RPMI7951 (cell line): ENCODE data around the gene PROCA1. TPM values are rescaled to one million over a fixed set of nuclear protein-coding genes. Genes with fewer than 3 reads are reported as not detected.

Source experiments
- DNase-seq: peaks from one replicate; pipeline ENCODE4 v3.0.0-alpha.2; 2012; ENCODE audit warnings: low read depth
- total RNA-seq: library from RNA; depleted of rRNA; stranded (reverse); fragments of >200 nt; shearing (Covaris generic); gene quantifications from 2 replicates; pipeline ENCODE4 v1.2.3, GENCODE V29; 2014; rRNA removed

The PROCA1 gene
- 1.1 and 1.3 TPM in 2 replicates for total RNA-seq

- no peak for DNase-seq
These were observed at the start of gene PROCA1 for GRCh38 chr17:28711723-28712031. Gene PROCA1, minus strand, starts transcription at chr17:28711888. Its CDS starts 228 bp downstream, at chr17:28711660.

GRCh38 chr17:28760601-28761562 is 49.2 kb upstream of the PROCA1 start:
- DNase-seq, result peak; percentile 43

- DNase-seq, result no peak
These were observed 47.7 kb upstream of the PROCA1 start for GRCh38 chr17:28759256-28759865.

- DNase-seq, result no peak
These were observed 46.9 kb upstream of the PROCA1 start for GRCh38 chr17:28758411-28759121.

- no peak for DNase-seq
These were observed 44.5 kb upstream of the PROCA1 start for GRCh38 chr17:28756049-28756804.

GRCh38 chr17:28755486-28755885 is 43.8 kb upstream of the PROCA1 start:
- peak; percentile 33 for DNase-seq

GRCh38 chr17:28751600-28752366 is 40.1 kb upstream of the PROCA1 start:
- DNase-seq, result no peak

- DNase-seq, result peak; percentile 80
These were observed 38.7 kb upstream of the PROCA1 start for GRCh38 chr17:28750178-28751047.

- DNase-seq, result no peak
These were observed 38.0 kb upstream of the PROCA1 start for GRCh38 chr17:28749516-28750177.

- no peak for DNase-seq
These were observed 37.3 kb upstream of the PROCA1 start for GRCh38 chr17:28748852-28749515.

GRCh38 chr17:28747801-28748750 is 36.4 kb upstream of the PROCA1 start:
- no peak for DNase-seq

GRCh38 chr17:28747051-28747691 is 35.5 kb upstream of the PROCA1 start:
- DNase-seq, result no peak

- no peak for DNase-seq
These were observed 34.9 kb upstream of the PROCA1 start for GRCh38 chr17:28746611-28747050.

- peak; percentile 11 for DNase-seq
These were observed 34.2 kb upstream of the PROCA1 start for GRCh38 chr17:28745786-28746411.

GRCh38 chr17:28744972-28745785 is 33.5 kb upstream of the PROCA1 start:
- peak; percentile 58 for DNase-seq
